GM18867 (cell line): ENCODE data around the gene SHROOM3.

Experiments used
- ATAC-seq: cut with Tn5 transposase; IDR thresholded peaks from one replicate; pipeline ENCODE4 v1.9.1; 2021; ENCODE audit warnings: mild to moderate bottlenecking, moderate library complexity; ENCODE audit not compliant: unreplicated experiment

SHROOM3 gene

GRCh38 chr4:76689145-76689817 is 254.3 kb downstream of the SHROOM3 start:
- ATAC-seq, result peak; percentile 55

- no peak for ATAC-seq
Measured at GRCh38 chr4:76690011-76690905, 255.2 kb downstream of the SHROOM3 start.

GRCh38 chr4:76690906-76691275 is 255.9 kb downstream of the SHROOM3 start:
- ATAC-seq, result no peak

GRCh38 chr4:76691807-76692582 is 257.0 kb downstream of the SHROOM3 start:
- no peak for ATAC-seq

GRCh38 chr4:76692761-76693160 is 257.7 kb downstream of the SHROOM3 start:
- ATAC-seq, result no peak

- ATAC-seq, result no peak
Measured at GRCh38 chr4:76694056-76694455, 259.0 kb downstream of the SHROOM3 start.

GRCh38 chr4:76696109-76696508 is 261.1 kb downstream of the SHROOM3 start:
- no peak for ATAC-seq

GRCh38 chr4:76697129-76697803 is 262.2 kb downstream of the SHROOM3 start:
- peak; percentile 89 for ATAC-seq

- no peak for ATAC-seq
Measured at GRCh38 chr4:76698141-76698540, 263.1 kb downstream of the SHROOM3 start.

GRCh38 chr4:76699751-76700310 is 264.8 kb downstream of the SHROOM3 start:
- ATAC-seq, result no peak

- no peak for ATAC-seq
Measured at GRCh38 chr4:76702440-76703122, 267.6 kb downstream of the SHROOM3 start.

GRCh38 chr4:76703123-76703490 is 268.1 kb downstream of the SHROOM3 start:
- no peak for ATAC-seq

- ATAC-seq, result no peak
Measured at GRCh38 chr4:76703676-76704075, 268.6 kb downstream of the SHROOM3 start.

GRCh38 chr4:76704133-76704881 is 269.3 kb downstream of the SHROOM3 start:
- ATAC-seq, result no peak

- ATAC-seq, result no peak
Measured at GRCh38 chr4:76705472-76705871, 270.4 kb downstream of the SHROOM3 start.

- ATAC-seq, result no peak
Measured at GRCh38 chr4:76706581-76706980, 271.6 kb downstream of the SHROOM3 start.

GRCh38 chr4:76708971-76709771 is 274.1 kb downstream of the SHROOM3 start:
- no peak for ATAC-seq

GRCh38 chr4:76709772-76710090 is 274.7 kb downstream of the SHROOM3 start:
- no peak for ATAC-seq

GRCh38 chr4:76712564-76712963 is 277.5 kb downstream of the SHROOM3 start:
- no peak for ATAC-seq
